DOHH2 (cell line): ENCODE measurements around the gene RNF112.

Experiments used
- EZH2phosphoT487 ChIP-seq: fragments of 200-600 bp; sonication (generic); IDR thresholded peaks from 2 replicates; pipeline ENCODE4 v1.6.1; 2017; ENCODE audit warnings: borderline replicate concordance, mild to moderate bottlenecking, antibody characterized with exemption, low read length, moderate library complexity, mixed read lengths
- TF ChIP-seq, protein P1 (sequence below): fragments of 200-600 bp; sonication (generic); IDR thresholded peaks from one replicate; pipeline ENCODE4 v1.5.1; 2014; ENCODE audit warnings: antibody characterized with exemption, mild to moderate bottlenecking, low read depth, low read length; ENCODE audit not compliant: poor library complexity, severe bottlenecking

- TF ChIP-seq, protein P1, sequence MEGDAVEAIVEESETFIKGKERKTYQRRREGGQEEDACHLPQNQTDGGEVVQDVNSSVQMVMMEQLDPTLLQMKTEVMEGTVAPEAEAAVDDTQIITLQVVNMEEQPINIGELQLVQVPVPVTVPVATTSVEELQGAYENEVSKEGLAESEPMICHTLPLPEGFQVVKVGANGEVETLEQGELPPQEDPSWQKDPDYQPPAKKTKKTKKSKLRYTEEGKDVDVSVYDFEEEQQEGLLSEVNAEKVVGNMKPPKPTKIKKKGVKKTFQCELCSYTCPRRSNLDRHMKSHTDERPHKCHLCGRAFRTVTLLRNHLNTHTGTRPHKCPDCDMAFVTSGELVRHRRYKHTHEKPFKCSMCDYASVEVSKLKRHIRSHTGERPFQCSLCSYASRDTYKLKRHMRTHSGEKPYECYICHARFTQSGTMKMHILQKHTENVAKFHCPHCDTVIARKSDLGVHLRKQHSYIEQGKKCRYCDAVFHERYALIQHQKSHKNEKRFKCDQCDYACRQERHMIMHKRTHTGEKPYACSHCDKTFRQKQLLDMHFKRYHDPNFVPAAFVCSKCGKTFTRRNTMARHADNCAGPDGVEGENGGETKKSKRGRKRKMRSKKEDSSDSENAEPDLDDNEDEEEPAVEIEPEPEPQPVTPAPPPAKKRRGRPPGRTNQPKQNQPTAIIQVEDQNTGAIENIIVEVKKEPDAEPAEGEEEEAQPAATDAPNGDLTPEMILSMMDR, result no peak
- no peak for TF ChIP-seq EZH2phosphoT487
Measured at GRCh38 chr17:19405114-19405513, 5.9 kb upstream of the RNF112 start.
